Superior temporal gyrus (tissue), 1 donor: Measurements from ENCODE around the gene POMT2.
"Not testable (repeated sequence)": the region's sequence is repeated elsewhere in the genome, so short reads cannot be mapped to it uniquely, and the experiment has no call there.

ENCODE experiments used
- DNase-seq: peaks from one replicate; pipeline ENCODE4 v3.0.0-alpha.2; 2016; ENCODE audit errors: extremely low spot score

POMT2 gene

GRCh38 chr14:77320238-77320935 is at the start of gene POMT2:
POMT2 (minus strand) TSS chr14:77320883; CDS start chr14:77320681, 202 bp downstream.
- peak; percentile 93 for DNase-seq

- DNase-seq, result no peak
Measured at GRCh38 chr14:77369285-77369684, 48.6 kb upstream of the POMT2 start.

GRCh38 chr14:77364146-77364545 is 43.5 kb upstream of the POMT2 start:
- DNase-seq, result no peak

- DNase-seq, result no peak
Measured at GRCh38 chr14:77359626-77360025, 38.9 kb upstream of the POMT2 start.

GRCh38 chr14:77356899-77357298 is 36.2 kb upstream of the POMT2 start:
- DNase-seq, result no peak

GRCh38 chr14:77355811-77356210 is 35.1 kb upstream of the POMT2 start:
- no peak for DNase-seq

GRCh38 chr14:77353469-77354141 is 32.9 kb upstream of the POMT2 start:
- peak; percentile 55 for DNase-seq

GRCh38 chr14:77347751-77348150 is 27.1 kb upstream of the POMT2 start:
- no peak for DNase-seq

GRCh38 chr14:77346495-77346894 is 25.8 kb upstream of the POMT2 start:
- DNase-seq, result no peak

- DNase-seq, result no peak
Measured at GRCh38 chr14:77344377-77344996, 23.8 kb upstream of the POMT2 start.

- no peak for DNase-seq
Measured at GRCh38 chr14:77343662-77344061, 23.0 kb upstream of the POMT2 start.

GRCh38 chr14:77342726-77343397 is 22.2 kb upstream of the POMT2 start:
- DNase-seq, result no peak

- no peak for DNase-seq
Measured at GRCh38 chr14:77340389-77340788, 19.7 kb upstream of the POMT2 start.

GRCh38 chr14:77339407-77339806 is 18.7 kb upstream of the POMT2 start:
- no peak for DNase-seq

GRCh38 chr14:77338302-77338701 is 17.6 kb upstream of the POMT2 start:
- DNase-seq, result no peak

- DNase-seq, result no peak
Measured at GRCh38 chr14:77337880-77338279, 17.2 kb upstream of the POMT2 start.

GRCh38 chr14:77337255-77337654 is 16.6 kb upstream of the POMT2 start:
- DNase-seq, result not testable (repeated sequence)

GRCh38 chr14:77335576-77335975 is 14.9 kb upstream of the POMT2 start:
- DNase-seq, result no peak

- DNase-seq, result no peak
Measured at GRCh38 chr14:77329872-77330271, 9.2 kb upstream of the POMT2 start.

- no peak for DNase-seq
Measured at GRCh38 chr14:77327111-77327510, 6.4 kb upstream of the POMT2 start.

- no peak for DNase-seq
Measured at GRCh38 chr14:77325746-77326094, 5.0 kb upstream of the POMT2 start.
